ENCODE measurements around the gene LAMA4.
"Not testable (repeated sequence)": the region's sequence is repeated elsewhere in the genome, so short reads cannot be mapped to it uniquely, and the experiment has no call there.

The LAMA4 gene

DNA sequence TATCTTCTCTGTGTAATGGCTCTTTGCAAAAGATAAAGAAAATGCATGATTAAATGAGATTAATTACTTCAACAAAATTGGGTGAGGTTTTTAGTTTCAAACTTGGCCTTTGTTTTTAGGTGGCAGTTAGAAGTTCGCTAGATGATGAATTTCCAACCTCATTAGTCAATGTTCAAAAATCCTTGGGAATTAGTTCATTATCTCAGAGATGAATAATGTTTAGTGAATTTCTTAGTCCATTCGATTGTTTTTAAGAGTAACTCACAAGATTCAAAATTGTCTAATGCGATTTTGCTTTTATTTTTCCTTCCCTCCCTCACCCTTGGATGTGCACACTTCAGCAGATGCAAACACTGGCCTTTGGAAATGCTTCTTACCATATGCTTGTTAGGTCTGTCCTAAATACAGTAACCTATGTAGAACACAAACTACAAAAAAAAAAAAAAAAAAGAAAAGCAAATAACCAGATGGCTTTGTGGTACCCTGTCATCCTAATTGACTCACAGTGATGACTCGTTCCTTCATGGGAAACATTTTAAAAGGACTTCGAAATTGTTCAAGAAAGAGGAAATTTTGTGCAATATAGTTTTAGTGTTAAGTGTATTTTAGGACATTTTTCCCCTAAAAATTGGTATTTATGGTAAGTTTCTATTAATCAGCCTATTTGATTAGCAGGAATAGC is 100.3 kb downstream of the LAMA4 start:
- no peak for DNase-seq (ENCODE audit: low read depth in 2 of 2)

DNA sequence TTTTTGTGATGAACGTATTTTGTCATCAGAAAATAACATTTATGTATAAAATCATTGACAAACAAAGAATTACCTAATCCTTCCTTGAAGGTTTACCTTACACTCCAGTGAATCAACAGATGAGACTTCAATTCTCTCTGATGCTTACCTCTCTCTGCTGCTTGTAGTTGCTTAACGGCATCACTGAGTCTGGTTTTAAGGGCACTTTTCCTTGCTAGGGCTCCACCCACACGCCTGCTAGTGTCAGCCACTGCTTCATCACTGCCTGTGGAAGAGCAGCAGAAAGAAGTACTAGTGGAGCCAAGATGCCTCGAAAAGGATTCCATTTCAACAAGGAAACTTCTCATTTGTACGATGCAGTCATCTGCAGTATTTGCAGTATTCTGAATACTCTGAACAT is 104.0 kb downstream of the LAMA4 start:
- no peak for DNase-seq (ENCODE audit: low read depth in 2 of 2)

DNA sequence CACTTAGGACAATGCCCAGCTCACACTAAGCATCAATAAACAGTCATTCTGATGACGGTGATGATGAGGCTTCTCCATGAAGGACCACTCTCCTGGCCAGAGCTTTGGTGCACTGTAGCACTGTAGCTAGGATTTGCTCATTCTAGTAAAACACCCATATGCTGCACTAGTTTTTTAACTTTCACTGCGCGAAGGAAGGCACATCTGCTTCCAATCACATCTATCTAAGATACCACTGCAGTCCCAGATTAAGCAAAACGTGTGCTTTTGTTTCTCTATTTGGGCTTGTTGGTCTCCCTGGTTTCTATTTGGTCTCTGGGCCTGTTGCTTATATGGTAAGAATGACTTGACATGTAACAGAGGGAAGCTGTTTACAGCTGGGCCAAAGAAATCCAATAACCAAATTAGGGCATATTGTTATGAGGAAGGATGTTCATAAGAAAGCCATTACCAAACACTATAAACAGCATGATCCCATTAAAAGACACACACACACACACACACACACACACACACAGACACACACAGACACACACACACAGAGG is 104.6 kb downstream of the LAMA4 start:
- no peak for DNase-seq (ENCODE audit: low read depth in 2 of 2)

DNA sequence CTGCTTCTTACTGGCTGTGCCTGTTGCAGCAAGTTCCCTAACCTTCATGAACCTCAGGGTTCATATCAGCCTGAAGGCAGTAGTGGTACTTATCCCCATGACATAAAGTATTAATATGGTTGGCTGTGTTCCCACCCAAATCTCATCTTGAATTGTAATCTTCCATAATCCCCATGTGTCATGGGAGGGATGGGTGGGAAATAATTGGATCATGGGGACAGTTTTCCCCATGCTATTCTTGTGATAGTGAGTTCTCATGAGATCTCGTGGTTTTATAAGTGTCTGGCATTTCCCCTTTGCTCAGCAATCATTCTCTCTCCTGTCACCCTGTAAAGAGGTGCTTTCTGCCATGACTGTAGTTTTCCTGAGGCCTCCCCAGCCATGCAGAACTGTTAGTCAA is 105.1 kb downstream of the LAMA4 start:
- no peak for DNase-seq (ENCODE audit: low read depth in 2 of 2)

DNA sequence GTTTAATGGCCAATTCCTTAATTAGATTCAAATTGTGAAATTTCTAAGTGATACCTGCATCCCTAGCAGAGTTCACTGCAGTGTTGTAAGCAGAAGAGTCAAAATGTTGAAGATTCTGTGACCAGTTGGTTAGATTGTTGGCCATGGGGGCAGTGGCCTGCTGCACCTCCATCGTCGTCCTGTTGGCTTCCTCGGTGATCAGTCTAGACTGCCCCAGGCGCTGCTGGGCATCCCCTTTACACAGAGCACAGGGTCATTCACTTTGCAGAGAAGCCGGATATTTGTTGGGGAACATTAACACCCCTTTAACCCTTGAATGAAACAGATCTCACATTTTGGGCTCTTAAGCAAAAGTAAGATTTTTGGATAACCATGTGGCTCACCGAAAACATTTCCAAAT is 106.3 kb downstream of the LAMA4 start:
- DNase-seq (ENCODE audit: low read depth in 2 of 2): no peak

DNA sequence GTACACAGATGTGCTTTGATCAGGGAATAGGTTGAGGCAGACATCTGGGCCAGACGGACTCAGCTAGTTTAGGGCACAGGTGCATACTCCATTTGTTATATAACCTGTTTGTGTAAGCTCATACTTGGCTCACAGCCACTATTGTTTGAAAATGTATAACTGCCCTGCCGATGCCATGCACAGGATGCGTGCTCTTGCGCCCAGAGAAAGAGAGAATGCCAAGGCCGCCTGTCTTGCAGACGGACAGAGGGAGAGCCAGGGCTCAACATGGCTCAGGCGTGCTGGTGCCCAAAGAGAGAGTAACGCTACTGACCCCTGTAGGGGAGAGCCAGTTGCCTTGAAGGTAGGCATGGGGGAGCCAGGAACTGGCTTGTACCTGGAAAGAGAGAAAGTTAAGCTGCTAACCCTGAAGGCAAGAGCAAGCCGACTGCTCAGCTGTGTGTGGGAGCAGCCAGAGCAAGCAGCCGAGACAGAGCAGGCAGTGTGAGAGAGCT is 109.2 kb downstream of the LAMA4 start:
- DNase-seq (ENCODE audit: low read depth in 2 of 2): no peak

DNA sequence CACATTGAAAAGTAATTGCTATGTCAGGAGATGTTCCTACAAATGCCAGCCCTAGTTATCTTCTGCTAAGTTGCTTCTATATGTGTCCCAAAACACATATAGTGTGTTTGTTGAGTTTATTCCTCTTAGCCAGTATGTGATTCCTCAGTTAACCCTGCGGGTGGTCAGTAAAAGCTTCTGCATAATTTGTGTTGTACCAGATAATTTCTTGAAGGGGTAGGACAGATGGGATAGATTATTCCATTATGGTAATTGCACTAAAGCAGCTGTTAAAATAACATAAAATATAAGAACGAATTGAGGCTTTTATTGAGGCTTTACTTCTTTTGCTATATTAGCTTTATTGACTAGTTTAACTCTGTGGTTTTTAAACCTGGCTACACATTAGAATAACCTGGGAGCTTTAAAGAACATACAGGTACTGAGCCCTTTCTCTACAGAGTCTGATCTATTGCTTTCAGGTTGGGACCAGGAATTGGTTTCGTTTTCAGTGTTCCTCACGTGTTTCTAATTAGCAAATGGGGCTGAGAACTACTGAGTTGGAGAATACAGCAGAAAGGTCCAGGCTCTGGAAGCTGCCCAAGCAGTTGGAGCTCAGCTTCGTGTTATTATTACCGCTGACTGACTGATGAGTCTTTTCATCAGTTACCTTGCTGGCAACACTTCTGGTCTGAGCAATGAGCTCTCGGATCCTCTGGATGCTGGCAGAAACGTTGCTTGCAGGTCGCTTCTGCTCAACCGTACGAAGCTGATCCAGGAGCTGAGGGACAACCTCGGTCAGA is 110.0 kb downstream of the LAMA4 start:
- DNase-seq (ENCODE audit: low read depth in 2 of 2): no peak

DNA sequence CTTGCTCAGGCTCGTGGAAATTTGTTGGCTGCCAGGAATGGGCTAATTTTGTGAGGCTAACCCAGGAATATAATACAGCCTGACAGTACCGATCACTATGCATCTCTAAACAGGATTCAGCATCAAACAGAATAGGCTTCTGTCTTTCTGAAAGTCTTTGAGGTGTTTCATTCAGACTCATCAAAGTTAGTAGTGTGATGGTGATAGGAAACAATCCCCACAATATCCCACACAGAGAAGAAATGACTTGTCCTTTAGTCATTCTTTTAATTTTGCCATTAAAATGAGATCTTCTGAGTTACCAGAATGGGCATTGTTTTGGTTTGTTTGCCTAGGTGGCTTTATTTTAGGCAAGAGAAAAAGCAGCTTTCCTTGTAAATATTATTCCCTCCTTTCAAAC is 112.7 kb downstream of the LAMA4 start:
- DNase-seq (ENCODE audit: low read depth in 2 of 2): no peak

DNA sequence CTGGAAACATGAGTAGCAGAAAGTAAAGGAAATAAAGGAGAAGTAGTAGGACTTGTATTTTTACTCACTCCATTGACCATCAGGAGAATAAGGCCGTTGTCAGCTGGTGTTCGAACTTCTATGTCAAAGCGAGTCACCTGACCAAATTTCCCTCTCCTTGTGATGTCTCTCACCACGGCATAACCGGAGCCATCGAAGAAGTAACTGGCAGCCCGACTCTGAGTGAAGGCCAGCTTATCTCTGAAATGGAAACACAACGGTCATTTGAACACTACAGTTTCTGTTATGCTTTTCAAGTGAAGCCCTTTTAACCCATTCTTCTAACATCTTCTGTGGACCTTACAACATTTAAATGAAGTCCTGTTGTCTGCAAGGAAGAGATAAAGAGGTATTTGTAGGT is 115.3 kb downstream of the LAMA4 start:
- no peak for DNase-seq (ENCODE audit: low read depth in 2 of 2)

DNA sequence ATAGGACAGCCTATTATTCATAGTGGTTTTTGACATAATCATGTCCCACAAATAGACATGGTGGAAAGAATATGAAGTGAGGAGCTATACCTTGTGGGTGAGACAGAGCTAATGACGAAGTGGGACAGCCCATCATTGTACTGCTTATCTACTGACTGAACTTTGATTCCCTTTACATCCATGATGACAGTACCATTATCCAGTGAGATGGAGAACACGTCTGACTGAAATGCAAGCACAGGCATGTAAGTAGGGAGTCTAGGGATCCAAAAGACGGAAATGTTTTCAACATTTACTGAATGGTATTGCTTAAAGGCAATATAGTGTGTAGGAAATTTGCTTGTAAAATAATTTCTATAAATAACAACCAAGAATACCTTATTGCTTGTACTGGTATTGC is 123.5 kb downstream of the LAMA4 start:
- no peak for DNase-seq (ENCODE audit: low read depth in 2 of 2)

DNA sequence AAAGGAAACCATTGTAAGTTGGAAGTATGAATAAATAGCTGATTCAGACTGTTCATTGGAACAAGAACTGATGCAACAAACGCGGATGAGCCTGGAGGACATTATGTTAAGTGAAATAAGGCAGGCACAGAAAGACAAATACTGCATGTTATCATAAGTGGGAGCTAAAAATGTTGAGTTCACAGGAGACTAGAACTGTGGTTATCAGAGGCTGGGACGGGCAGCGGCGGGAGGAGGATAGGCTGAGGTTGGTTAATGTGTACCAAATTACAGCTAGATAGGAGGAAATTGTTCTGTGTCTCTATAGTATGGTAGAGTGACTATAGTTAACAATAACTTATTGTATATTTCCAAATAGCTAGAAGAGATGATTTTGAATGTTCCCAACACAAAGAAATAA is 126.2 kb downstream of the LAMA4 start:
- DNase-seq (ENCODE audit: low read depth in 2 of 2): no peak

DNA sequence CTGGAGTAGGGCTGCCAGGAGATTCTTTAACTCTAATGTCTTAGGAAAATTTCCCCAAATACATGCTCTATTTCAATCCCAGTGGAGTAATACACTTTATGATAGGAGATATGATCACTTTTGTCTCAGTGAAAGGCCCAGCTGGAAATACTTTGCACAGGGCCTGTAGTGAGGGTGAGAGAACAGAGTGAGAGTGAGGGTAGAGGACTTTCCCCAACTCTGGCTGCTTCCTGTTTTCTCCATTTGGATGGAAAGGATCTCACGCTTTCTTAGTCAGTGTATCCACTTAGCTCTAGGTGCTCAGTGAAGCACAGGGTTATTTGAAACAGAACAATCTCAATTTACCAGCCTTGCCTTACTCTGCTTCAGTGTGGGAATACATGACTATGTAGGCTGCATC is 130.4 kb downstream of the LAMA4 start:
- DNase-seq (ENCODE audit: low read depth in 2 of 2): no peak

DNA sequence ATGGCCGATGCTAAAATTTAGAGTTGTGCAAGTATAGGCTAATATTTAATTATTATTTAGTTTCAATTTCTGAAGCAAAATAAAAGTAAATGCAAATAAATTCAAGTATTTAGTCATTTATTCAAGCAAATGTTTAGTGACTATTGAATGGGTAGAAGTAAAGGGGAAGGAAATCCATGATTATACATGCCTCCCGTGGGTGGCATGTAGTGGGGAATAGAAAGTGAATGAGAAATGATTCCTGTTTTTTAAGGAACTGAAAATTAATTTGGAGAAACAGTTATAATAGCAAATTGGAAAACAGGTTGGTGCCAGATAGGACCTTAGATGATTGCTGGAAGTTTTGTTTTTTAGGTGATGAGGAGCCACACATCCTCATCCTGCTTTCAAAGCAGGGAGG is 131.6 kb downstream of the LAMA4 start:
- DNase-seq (ENCODE audit: low read depth in 2 of 2): no peak

DNA sequence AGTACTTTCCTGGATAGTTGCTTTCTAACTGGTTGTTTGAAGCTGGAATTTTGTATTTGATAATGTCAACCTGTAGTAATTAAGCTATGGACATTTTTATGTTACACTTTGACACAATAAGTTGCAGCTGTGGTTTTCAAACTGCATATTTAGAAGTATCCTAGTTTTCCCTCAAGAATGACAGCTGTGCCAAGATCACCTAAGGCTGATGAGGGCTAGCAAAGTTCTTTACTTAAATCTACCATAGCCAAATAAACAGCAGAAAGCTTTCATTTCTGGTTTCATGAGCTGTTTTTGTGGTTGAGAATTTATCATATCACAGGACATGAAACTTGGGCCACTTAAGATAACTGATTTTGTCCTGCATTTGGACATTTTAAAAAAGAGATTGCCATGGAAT is 136.3 kb downstream of the LAMA4 start:
- DNase-seq (ENCODE audit: low read depth in 2 of 2): no peak

DNA sequence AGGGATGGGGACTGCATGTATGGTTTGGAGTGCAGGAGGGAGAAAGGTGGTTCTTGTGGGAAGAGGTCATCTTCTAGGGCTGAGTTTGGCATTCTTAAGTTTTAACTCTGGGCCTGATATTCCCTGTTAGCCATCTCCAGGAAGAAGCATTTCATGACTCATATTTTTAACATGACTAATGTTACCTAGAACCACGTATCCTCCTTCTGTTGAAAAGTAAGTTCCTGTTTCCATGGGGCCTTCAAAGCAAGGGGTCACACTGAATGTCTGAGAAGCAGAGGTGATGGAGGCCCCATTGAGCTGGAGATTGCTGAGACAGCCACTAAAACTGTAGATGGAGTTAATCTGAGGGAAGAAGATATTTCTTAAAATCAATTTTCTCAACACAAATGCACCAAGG is 136.8 kb downstream of the LAMA4 start:
- DNase-seq (ENCODE audit: low read depth in 2 of 2): no peak

DNA sequence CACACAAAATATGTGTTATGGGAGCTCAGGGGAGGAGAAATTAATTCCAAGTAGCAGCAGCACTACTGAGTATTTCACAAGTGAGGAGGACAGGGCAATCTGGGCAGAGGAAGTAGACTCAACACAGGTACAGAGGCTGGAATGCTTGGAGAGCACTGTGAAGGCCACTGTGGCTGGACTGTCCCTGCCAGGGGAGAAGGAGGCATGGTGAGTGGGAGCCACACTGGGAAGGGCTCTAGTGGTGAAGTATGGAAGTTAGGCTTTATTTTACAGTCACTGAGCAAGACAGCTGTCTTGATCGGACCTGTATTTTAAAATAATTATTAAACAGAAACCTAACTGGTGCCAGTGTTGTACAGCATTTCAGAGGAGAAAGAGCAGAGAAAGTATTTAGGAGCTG is 138.1 kb downstream of the LAMA4 start:
- no peak for DNase-seq (ENCODE audit: low read depth in 2 of 2)

DNA sequence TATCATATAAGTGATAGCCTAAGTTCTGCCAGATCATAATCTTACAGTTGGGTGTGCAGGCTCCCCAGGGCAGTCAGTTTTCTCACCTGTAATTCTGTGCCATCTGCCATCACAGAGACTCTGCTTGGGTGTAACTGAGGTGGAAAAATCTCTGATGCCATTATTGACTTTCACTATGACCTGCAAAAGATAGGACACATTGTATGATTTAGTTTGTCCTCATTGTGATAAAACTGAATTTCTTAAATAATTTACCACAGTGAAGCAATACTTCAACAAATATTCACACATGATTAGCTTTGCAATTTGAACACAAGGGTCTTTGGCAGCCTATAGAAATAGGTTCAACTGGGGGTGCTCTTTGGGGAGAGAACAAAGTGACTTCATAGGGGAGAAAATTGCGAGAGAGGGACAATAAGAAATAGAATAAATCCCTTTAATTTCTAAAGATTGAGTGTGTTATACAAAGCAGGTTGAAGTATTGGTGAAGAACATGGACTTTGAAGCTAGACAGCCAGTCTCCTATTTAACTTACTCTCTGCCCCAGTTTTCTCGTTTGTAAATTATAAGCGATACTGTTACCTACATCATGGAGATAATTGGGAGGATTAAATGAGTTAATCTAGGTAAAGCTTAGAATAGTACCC is 139.7 kb downstream of the LAMA4 start:
- no peak for DNase-seq (ENCODE audit: low read depth in 2 of 2)

DNA sequence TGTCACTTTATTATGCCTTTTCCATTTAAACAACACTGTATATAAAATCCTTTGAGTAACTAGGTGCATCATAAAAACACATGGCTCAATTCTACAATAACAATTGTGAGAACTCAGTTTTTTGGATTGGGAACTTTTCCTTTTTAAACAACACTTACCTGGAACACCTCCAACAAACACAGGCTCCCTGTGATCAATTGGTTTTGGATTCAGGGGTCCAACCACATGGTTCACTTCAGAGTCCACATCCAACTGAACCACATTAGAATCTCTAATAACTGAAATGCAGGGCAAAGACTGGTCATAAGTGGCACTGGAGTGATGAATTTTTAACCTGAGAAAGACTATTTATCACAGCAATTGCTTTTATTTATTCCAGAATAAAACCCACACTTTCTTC is 140.4 kb downstream of the LAMA4 start:
- DNase-seq (ENCODE audit: low read depth in 2 of 2): no peak

DNA sequence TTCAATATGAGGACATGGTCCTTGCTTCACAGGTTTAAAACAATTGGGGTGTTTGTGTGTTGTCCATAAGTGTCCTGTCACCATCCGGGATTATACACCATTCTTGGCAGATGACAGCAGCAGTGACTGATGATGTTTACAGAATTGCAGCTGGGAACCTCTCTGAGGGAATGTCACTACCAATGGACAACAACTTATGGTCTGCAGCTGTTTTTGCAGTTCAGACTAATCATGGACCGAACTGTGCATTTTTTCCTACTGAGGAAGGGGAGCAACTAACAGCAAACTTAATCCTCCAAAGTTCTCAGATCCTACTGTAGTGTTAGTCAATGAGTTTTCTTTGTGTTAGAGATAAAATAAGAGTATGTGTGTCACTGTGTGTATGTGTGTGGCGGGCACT is 140.9 kb downstream of the LAMA4 start:
- DNase-seq (ENCODE audit: low read depth in 2 of 2): no peak

DNA sequence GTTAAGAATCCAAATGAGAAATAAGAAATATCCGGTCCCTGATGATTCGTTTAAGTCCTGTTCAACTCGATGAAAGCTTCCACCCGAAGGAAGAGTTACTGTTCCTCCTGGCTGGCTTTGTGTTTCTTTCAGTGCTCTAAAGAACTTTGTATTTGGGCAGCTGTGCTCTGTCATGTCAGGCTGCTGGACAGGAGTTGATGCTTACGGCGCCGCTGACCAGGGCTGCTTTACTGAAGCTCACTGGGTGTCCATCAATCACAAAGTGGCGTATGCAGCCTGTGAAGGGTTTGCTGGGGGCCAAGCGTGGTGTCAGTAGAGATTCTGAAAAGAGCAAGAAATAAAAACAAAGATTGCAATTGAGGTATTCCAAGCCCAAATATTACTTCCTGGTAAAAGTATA is 145.1 kb downstream of the LAMA4 start:
- no peak for DNase-seq (ENCODE audit: low read depth in 2 of 2)

DNA sequence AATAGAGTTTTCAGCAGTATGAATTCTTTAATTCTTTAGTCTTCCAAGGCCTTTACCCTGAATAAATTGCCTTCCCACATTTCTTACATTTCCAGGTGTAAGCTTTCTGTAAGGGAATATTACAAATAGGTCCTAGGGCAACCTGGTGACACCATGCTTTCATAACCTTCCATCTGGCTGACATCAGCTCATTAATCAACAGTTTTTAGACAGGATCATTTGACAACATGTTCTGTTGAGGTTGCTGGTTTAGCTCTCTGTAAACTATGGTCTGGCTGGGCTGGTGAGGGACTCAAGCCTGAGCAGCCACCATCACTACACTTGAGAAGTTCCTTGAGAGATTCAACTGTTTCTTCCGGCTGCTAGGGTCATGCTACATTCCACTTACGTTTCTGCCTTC is 147.8 kb downstream of the LAMA4 start:
- no peak for DNase-seq (ENCODE audit: low read depth in 2 of 2)

DNA sequence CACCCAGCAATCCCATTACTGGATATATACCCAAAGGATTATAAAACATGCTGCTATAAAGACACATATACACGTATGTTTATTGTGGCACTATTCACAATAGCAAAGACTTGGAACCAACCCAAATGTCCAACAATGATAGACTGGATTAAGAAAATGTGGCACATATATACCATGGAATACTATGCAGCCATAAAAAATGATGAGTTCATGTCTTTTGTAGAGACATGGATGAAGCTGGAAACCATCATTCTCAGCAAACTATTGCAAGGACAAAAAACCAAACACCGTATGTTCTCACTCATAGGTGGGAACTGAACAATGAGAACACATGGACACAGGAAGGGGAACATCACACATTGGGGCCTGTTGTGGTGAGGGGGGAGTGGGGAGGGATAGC is 148.3 kb downstream of the LAMA4 start:
- DNase-seq (ENCODE audit: low read depth in 2 of 2): not testable (repeated sequence)

DNA sequence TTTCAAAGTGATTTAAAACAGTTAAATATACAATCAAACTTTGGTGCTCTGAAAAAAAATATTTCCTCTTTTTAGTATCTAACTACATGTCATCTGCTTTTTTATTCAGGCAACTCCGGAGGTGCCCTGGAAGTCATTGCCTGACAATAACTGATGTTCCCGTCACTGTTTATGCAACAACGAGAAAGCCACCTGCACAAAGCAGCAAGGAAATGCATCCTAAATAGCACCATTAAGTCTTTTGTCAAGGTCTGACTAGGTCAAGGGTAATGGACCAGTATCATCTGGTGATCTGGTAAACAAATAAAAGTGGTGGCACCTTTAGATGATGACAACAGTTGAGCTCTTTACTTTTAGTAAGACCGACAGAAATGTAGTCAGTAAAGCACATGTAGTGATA is 153.8 kb downstream of the LAMA4 start:
- no peak for DNase-seq (ENCODE audit: low read depth in 2 of 2)

Data from stimulated activated CD8-positive, alpha-beta memory T cell treated with anti-CD3 and anti-CD28 coated beads, Interleukin-15, amount 100 ng/mL, for 48 hours (primary cell).